ENCODE data around the gene KIAA0825. TPM values are rescaled to one million over a fixed set of nuclear protein-coding genes. Genes with fewer than 3 reads are reported as not detected.

The KIAA0825 gene
- total and polyA plus RNA-seq, 2 experiments from 2014 or later: 1.7 to 1.8 TPM

- no peak for TF ChIP-seq ZNF462 (CRISPR knock-in tag; IDR thresholded peaks at IDR 0.05)
- TF ChIP-seq CTCF (conservative IDR thresholded peaks at IDR 0.05; ENCODE audit: low read depth in 2 of 2): no peak
- no peak for TF ChIP-seq EZH2 (IDR thresholded peaks at IDR 0.05; ENCODE audit: low read depth, unreplicated experiment)
- no peak for TF ChIP-seq CREB1 (CRISPR knock-in tag; IDR thresholded peaks at IDR 0.05; ENCODE audit: low read depth)
These were observed 8.8 kb upstream of the KIAA0825 start (continued) for GRCh38 chr5:94627191-94627590.

- no peak for ATAC-seq
- no peak for TF ChIP-seq REST (IDR thresholded peaks at IDR 0.05; ENCODE audit: unreplicated experiment)
- TF ChIP-seq EZH2phosphoT487 (IDR thresholded peaks at IDR 0.05; ENCODE audit: unreplicated experiment): no peak
- TF ChIP-seq ZNF331 (CRISPR knock-in tag; IDR thresholded peaks at IDR 0.05; ENCODE audit: low read depth): no peak
- TF ChIP-seq, protein P1, sequence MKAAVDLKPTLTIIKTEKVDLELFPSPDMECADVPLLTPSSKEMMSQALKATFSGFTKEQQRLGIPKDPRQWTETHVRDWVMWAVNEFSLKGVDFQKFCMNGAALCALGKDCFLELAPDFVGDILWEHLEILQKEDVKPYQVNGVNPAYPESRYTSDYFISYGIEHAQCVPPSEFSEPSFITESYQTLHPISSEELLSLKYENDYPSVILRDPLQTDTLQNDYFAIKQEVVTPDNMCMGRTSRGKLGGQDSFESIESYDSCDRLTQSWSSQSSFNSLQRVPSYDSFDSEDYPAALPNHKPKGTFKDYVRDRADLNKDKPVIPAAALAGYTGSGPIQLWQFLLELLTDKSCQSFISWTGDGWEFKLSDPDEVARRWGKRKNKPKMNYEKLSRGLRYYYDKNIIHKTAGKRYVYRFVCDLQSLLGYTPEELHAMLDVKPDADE (IDR thresholded peaks at IDR 0.05): no peak
- no peak for TF ChIP-seq JUNB (IDR thresholded peaks at IDR 0.05; ENCODE audit: unreplicated experiment)
- TF ChIP-seq STAT1 (IDR thresholded peaks at IDR 0.05; ENCODE audit: unreplicated experiment): no peak
- TF ChIP-seq CREB1 (CRISPR knock-in tag; IDR thresholded peaks at IDR 0.05; ENCODE audit: low read depth): no peak
- no peak for TF ChIP-seq CTCF (conservative IDR thresholded peaks at IDR 0.05; ENCODE audit: low read depth in 2 of 2)
These were observed 5.5 kb upstream of the KIAA0825 start for GRCh38 chr5:94623877-94624276.

More at GRCh38 chr5:94623877-94624276, 5.5 kb upstream of the KIAA0825 start:
- Mint-ChIP-seq H3K9me3 (no peaks in the 10 kb centered on the region), H3K27ac (no peak overlapping the region), H3K4me3 (no peak overlapping the region), H3K27me3 (ENCODE audit: insufficient read depth, low read depth, poor library complexity) (no peaks in the 10 kb centered on the region), H3K36me3 (ENCODE audit: low read depth) (no peaks in the 10 kb centered on the region; the same call in 2 of the 3 replicates), H3K4me1 (peaks cover 10% of the 10 kb centered on the region)
- no peak overlapping the region for H3K4me2 ChIP-seq
- 0 out of 2 replicates have a peak, but pooled peaks cover 2% of the 10 kb centered on the region for H3K4me1 ChIP-seq (ENCODE audit: insufficient read depth)
- no peak overlapping the region for H3K27ac ChIP-seq (ENCODE audit: low read depth)
- H3K36me3 ChIP-seq (ENCODE audit: insufficient read depth): no peaks in the 10 kb centered on the region
- DNase-seq (ENCODE audit: low spot score): no peak
- H3K9me2 ChIP-seq (ENCODE audit: insufficient read depth): no peaks in the 10 kb centered on the region
- no peaks in the 10 kb centered on the region for H3F3A ChIP-seq (replicated peaks; ENCODE audit: low read depth)
- H3K79me2 ChIP-seq (replicated peaks; ENCODE audit: insufficient read depth): peaks cover 80% of the 10 kb centered on the region
- H4K20me1 ChIP-seq (replicated peaks; ENCODE audit: insufficient read depth): peaks cover 23% of the 10 kb centered on the region
- H2AFZ ChIP-seq: no peak overlapping the region
- H3K4me3 ChIP-seq: no peak overlapping the region
- H3K27me3 ChIP-seq (ENCODE audit: insufficient read depth): no peaks in the 10 kb centered on the region

All from GM23338 (cell line).